K562 (cell line): Measurements from ENCODE around the gene TRPM2. TPM values are rescaled to one million over a fixed set of nuclear protein-coding genes. Genes with fewer than 3 reads are reported as not detected.

Source experiments
- ARID2 ChIP-seq: fragments of 450-650 bp; IDR thresholded peaks from 2 replicates; pipeline ENCODE4 v1.6.1; 2017; ENCODE audit warnings: antibody characterized with exemption, mild to moderate bottlenecking
- ATF1 ChIP-seq, 2 experiments: fragments of 450-650 bp in 1 of 2; IDR thresholded peaks; 2 replicates each; pipeline ENCODE4 v1.6.1; 2016; ENCODE audit warnings: missing compliant biosample characterization in 1 of 2, missing genetic modification characterization in 1 of 2
- CBX2 ChIP-seq: fragments of 200-600 bp; sonication (generic); IDR thresholded peaks from one replicate; pipeline ENCODE4 v1.6.1; 2012; ENCODE audit warnings: mild to moderate bottlenecking, low read length, inconsistent platforms; ENCODE audit not compliant: insufficient read depth, poor library complexity, severe bottlenecking
- ELF1 ChIP-seq: fragments of 200-800 bp; sonication (Bioruptor generic); IDR thresholded peaks from 2 replicates; pipeline ENCODE4 v1.6.1; 2016; ENCODE audit warnings: missing genetic modification characterization, missing compliant biosample characterization
- ELF4 ChIP-seq: fragments of 450-650 bp; formaldehyde crosslinking; IDR thresholded peaks from 2 replicates; pipeline ENCODE4 v1.4.0; 2022; ENCODE audit warnings: missing genetic modification characterization
- ETV1 ChIP-seq: fragments of 450-650 bp; conservative IDR thresholded peaks from 2 replicates; pipeline ENCODE4 v1.6.1; 2016; ENCODE audit warnings: missing genetic modification characterization, control low read depth, low read depth, missing compliant biosample characterization
- MGA ChIP-seq: fragments of 450-650 bp; IDR thresholded peaks from 2 replicates; pipeline ENCODE4 v1.6.1; 2016; ENCODE audit warnings: mild to moderate bottlenecking, moderate library complexity
- NEUROD1 ChIP-seq: fragments of 150-350 bp; IDR thresholded peaks from 2 replicates; pipeline ENCODE4 v1.6.1; 2014; ENCODE audit warnings: borderline replicate concordance, low read length, low read depth; ENCODE audit not compliant: partially characterized antibody
- NFATC3 ChIP-seq: fragments of 450-650 bp; IDR thresholded peaks from 2 replicates; pipeline ENCODE4 v1.6.1; 2017; ENCODE audit warnings: mild to moderate bottlenecking
- NRF1 ChIP-seq, 2 experiments: fragments of 450-650 bp; IDR thresholded peaks in 1 of 2; conservative IDR thresholded peaks in 1 of 2; 2 replicates each; pipeline ENCODE4 v1.6.1; 2014; ENCODE audit warnings: mild to moderate bottlenecking in 2 of 2
- RBFOX2 ChIP-seq: fragments of 200-400 bp; formaldehyde crosslinking; IDR thresholded peaks from 2 replicates; pipeline ENCODE4 v1.6.1; 2017; ENCODE audit warnings: low read depth, mild to moderate bottlenecking, low read length, moderate library complexity
- SUPT5H ChIP-seq: fragments of 450-650 bp; IDR thresholded peaks from 2 replicates; pipeline ENCODE4 v1.6.1; 2016
- ZBTB49 ChIP-seq: sonication (generic); formaldehyde crosslinking; IDR thresholded peaks from 2 replicates; pipeline ENCODE4 v1.8.0; 2022; ENCODE audit warnings: missing genetic modification reagents, mild to moderate bottlenecking, borderline replicate concordance
- ZNF780A ChIP-seq: fragments of 250-450 bp; sonication (Bioruptor Pico); IDR thresholded peaks from 2 replicates; pipeline ENCODE4 v1.5.0; 2021; ENCODE audit warnings: mild to moderate bottlenecking
- polyA plus RNA-seq, 8 experiments: library from polyadenylated mRNA; depleted of rRNA in 4 of 8; stranded (reverse) in 5 of 8; unstranded in 3 of 8; fragments of >200 nt; fragmentation: Nextera tagmentation in 2 of 8; fragmentation: Illumina TruSeq in 1 of 8; extraction: Ambion mirVana in 2 of 8; extraction: Trizol in 1 of 8; gene quantifications; 2 replicates each; pipeline versions ENCODE4 v1.2.1 to v1.2.3, GENCODE V29; 2011 to 2014; ENCODE audit warnings: inconsistent platforms in 1 of 8, missing spikeins in 1 of 8
- total RNA-seq, 7 experiments: library from RNA; depleted of rRNA in 6 of 7; stranded (reverse); fragments of >200 nt in 6 of 7; fragmentation: Illumina TruSeq in 2 of 7; extraction: Trizol in 2 of 7; gene quantifications; 2 replicates each; pipeline versions ENCODE4 v1.2.1 to v1.2.3, GENCODE V29; 2011 to 2021; ENCODE audit warnings: low replicate concordance in 1 of 7

Gene TRPM2
- total and polyA plus RNA-seq, 9 of the 15 experiments (the other 6 are each of a cell fraction or from before 2014, with no cell fraction given) = 0.33 to 2.1 (median 0.98) TPM; not detected in 2

GRCh38 chr21:44425307-44425894, 72.0 kb downstream of the TRPM2 start (continued):
- TF ChIP-seq MGA = 0 out of 2 replicates have a peak, but pooled peaks have one; percentile 24
- TF ChIP-seq ETV1 (tag) = peak; percentile 38
- 0 out of 4 replicates have a peak, but pooled peaks of 1 of the 2 experiments have one; percentile 8 for TF ChIP-seq NRF1 (conservative IDR thresholded peaks at IDR 0.05 in 1 of 2, IDR thresholded peaks at IDR 0.05 in 1 of 2)
- TF ChIP-seq NFATC3 = no peak
- no peak for TF ChIP-seq ARID2
- peak; percentile 55 for TF ChIP-seq ELF1
- no peak for TF ChIP-seq ELF4
- no peak for TF ChIP-seq SUPT5H
- TF ChIP-seq ZNF780A (CRISPR knock-in tag) = no peak
- TF ChIP-seq NEUROD1 = no peak
- no peak for TF ChIP-seq ZBTB49 (CRISPR knock-in tag)
- TF ChIP-seq RBFOX2 = peak; percentile 46
- no peak for TF ChIP-seq CBX2
- TF ChIP-seq ATF1 (CRISPR knock-in tag; IDR thresholded peaks at IDR 0.05) = no peak
- TF ChIP-seq ATF1 (tag; IDR thresholded peaks at IDR 0.05) = 0 out of 2 replicates have a peak, but pooled peaks have one; percentile 31
